OCI-LY7 (cell line): ENCODE measurements around the gene STX16. TPM values are rescaled to one million over a fixed set of nuclear protein-coding genes. Genes with fewer than 3 reads are reported as not detected.

Experiments used
- BruUV-seq: library from RNA; stranded (reverse); fragments of 400-500 nt; replicated peaks from 2 replicates; lab custom pipeline; 2021; lab: Mats Ljungman, UMichigan
- CTCF ChIA-PET: fragments of 300-600 bp; sonication (Branson Sonifier 250); formaldehyde crosslinking; loops from one replicate; lab custom pipeline; 2022; ENCODE audit warnings: antibody characterized with exemption; ENCODE audit not compliant: unreplicated experiment; lab: Charles Lee
- POLR2A ChIA-PET: fragments of 300-600 bp; sonication (Branson Sonifier 250); formaldehyde crosslinking; loops from one replicate; lab custom pipeline; 2022; ENCODE audit warnings: antibody characterized with exemption; lab: Charles Lee
- DNase-seq: peaks from one replicate; pipeline ENCODE4 v3.0.0-alpha.2; 2015; ENCODE audit warnings: low spot score
- H2AFZ ChIP-seq: fragments of 200-600 bp; sonication (generic), shearing (Covaris generic); 2 replicates; pipeline ENCODE4 v1.6.1; 2014; ENCODE audit warnings: mild to moderate bottlenecking, antibody characterized with exemption, low read length, moderate library complexity
- H3K27ac ChIP-seq: fragments of 200-600 bp; sonication (generic); 2 replicates; pipeline ENCODE4 v1.5.1; 2014; ENCODE audit warnings: mixed run types, low read depth, mild to moderate bottlenecking, moderate library complexity, low read length, inconsistent platforms; ENCODE audit not compliant: poor library complexity, severe bottlenecking
- H3K36me3 ChIP-seq: fragments of 200-600 bp; sonication (generic); 2 replicates; pipeline ENCODE4 v1.6.1; 2014; ENCODE audit warnings: mild to moderate bottlenecking, antibody characterized with exemption, low read length, moderate library complexity, mixed read lengths; ENCODE audit not compliant: insufficient read depth
- H3K4me1 ChIP-seq: fragments of 200-600 bp; sonication (generic); 2 replicates; pipeline ENCODE4 v1.5.1; 2014; ENCODE audit warnings: mild to moderate bottlenecking, low read length; ENCODE audit not compliant: insufficient read depth, poor library complexity, severe bottlenecking
- H3K4me2 ChIP-seq: fragments of 200-600 bp; sonication (generic); 2 replicates; pipeline ENCODE4 v1.6.1; 2014; ENCODE audit warnings: mild to moderate bottlenecking, low read length
- H3K4me3 ChIP-seq: fragments of 200-600 bp; sonication (generic); 2 replicates; pipeline ENCODE4 v1.5.1; 2014; ENCODE audit warnings: mild to moderate bottlenecking, low read depth, low read length; ENCODE audit not compliant: poor library complexity, severe bottlenecking
- H3K79me2 ChIP-seq: fragments of 200-600 bp; sonication (generic); 2 replicates; pipeline ENCODE4 v1.6.1; 2016; ENCODE audit warnings: low read depth, mild to moderate bottlenecking, low read length, moderate library complexity, mixed read lengths; ENCODE audit not compliant: insufficient read depth
- H3K9me2 ChIP-seq: fragments of 200-600 bp; sonication (generic); 2 replicates; pipeline ENCODE4 v1.6.1; 2016; ENCODE audit warnings: mild to moderate bottlenecking, low read length, mixed read lengths; ENCODE audit not compliant: insufficient read depth
- H3K9me3 ChIP-seq: fragments of 200-600 bp; sonication (generic); 2 replicates; pipeline ENCODE4 v1.6.1; 2014; ENCODE audit warnings: mild to moderate bottlenecking, mixed run types, low read length, mixed read lengths
- H4K20me1 ChIP-seq: fragments of 200-600 bp; sonication (generic); 2 replicates; pipeline ENCODE4 v1.6.1; 2014; ENCODE audit warnings: mild to moderate bottlenecking, antibody characterized with exemption, low read length, moderate library complexity, mixed read lengths; ENCODE audit not compliant: insufficient read depth
- EZH2phosphoT487 ChIP-seq: fragments of 200-600 bp; sonication (generic); IDR thresholded peaks from 2 replicates; pipeline ENCODE4 v1.6.1; 2018; ENCODE audit warnings: low read depth, borderline replicate concordance, mild to moderate bottlenecking, mixed run types, antibody characterized with exemption, low read length, moderate library complexity, mixed read lengths
- intact Hi-C: fragments of 100-400 bp; cut with micrococcal nuclease; formaldehyde crosslinking; loops from one replicate; pipeline ENCODE4 v1.10.0; 2022; ENCODE audit not compliant: unreplicated experiment
- total RNA-seq, 2 experiments: library from RNA; depleted of rRNA in 1 of 2; stranded (reverse); fragments of >200 nt in 1 of 2; shearing (Covaris generic) in 1 of 2; gene quantifications; 2 replicates each; pipeline ENCODE4 v1.2.3, GENCODE V29; 2014 to 2022
- TF ChIP-seq, protein P1 (sequence below): fragments of 200-600 bp; sonication (generic); conservative IDR thresholded peaks from 2 replicates; pipeline ENCODE4 v1.5.1; 2014; ENCODE audit warnings: mild to moderate bottlenecking, antibody characterized with exemption, low read length, moderate library complexity, mixed read lengths

STX16 gene
- total RNA-seq, 2 experiments from 2014 or later = 48.2 to 89.5 TPM

DNA sequence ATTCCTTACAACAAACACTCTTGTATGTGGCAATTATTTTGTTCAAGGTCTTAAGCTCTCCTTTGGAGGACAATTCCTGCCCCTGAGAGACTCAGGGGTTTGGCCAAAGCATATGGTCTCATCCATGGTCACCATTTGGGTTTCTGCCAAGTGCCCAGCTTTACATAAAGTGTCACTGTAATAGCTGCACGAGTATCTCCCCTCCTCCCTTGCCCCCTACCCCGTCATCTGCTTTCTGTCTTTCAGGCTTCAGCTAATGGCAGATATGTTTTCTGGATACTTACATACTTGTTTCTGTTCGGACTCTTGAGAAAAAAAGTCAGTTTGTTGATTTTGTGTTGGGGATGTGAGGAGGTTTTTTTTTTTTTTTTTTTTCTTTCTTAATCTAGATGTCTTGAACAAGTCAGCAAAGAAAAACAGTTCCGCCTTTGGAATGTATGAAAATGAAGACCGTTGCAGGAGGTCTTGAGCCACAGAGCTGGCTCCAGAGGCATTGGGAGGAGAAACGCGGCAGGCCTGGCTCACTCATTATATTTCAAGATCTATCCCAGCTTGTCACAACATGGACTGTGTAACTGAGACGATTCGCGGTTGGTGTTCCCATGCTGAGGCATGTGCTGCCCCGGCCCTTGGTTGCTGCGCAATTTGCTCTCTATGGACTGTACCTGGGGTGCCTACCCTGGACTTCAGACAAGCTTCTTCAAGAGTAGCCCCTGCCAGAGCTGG, 32.6 kb upstream of the STX16 start:
- no peaks in the 10 kb centered on the region for H3K9me3 ChIP-seq
- no TSS peak for BruUV-seq
- H4K20me1 ChIP-seq = no peaks in the 10 kb centered on the region
- H2AFZ ChIP-seq = no peak overlapping the region
- ChIA-PET POLR2A (no interaction called here), CTCF (no interaction called here)
- H3K4me1 ChIP-seq = no peaks in the 10 kb centered on the region
- H3K36me3 ChIP-seq = no peaks in the 10 kb centered on the region
- DNase-seq = no peak
- H3K27ac ChIP-seq = no peak overlapping the region
- H3K4me3 ChIP-seq = no peak overlapping the region
- TF ChIP-seq EZH2phosphoT487 = no peak
- TF ChIP-seq, protein P1, sequence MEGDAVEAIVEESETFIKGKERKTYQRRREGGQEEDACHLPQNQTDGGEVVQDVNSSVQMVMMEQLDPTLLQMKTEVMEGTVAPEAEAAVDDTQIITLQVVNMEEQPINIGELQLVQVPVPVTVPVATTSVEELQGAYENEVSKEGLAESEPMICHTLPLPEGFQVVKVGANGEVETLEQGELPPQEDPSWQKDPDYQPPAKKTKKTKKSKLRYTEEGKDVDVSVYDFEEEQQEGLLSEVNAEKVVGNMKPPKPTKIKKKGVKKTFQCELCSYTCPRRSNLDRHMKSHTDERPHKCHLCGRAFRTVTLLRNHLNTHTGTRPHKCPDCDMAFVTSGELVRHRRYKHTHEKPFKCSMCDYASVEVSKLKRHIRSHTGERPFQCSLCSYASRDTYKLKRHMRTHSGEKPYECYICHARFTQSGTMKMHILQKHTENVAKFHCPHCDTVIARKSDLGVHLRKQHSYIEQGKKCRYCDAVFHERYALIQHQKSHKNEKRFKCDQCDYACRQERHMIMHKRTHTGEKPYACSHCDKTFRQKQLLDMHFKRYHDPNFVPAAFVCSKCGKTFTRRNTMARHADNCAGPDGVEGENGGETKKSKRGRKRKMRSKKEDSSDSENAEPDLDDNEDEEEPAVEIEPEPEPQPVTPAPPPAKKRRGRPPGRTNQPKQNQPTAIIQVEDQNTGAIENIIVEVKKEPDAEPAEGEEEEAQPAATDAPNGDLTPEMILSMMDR = no peak
- intact Hi-C loops = no loop called here
- H3K9me2 ChIP-seq = no peaks in the 10 kb centered on the region; the same call in 1 of the 2 replicates
- no peak overlapping the region for H3K4me2 ChIP-seq
- no peaks in the 10 kb centered on the region for H3K79me2 ChIP-seq

DNA sequence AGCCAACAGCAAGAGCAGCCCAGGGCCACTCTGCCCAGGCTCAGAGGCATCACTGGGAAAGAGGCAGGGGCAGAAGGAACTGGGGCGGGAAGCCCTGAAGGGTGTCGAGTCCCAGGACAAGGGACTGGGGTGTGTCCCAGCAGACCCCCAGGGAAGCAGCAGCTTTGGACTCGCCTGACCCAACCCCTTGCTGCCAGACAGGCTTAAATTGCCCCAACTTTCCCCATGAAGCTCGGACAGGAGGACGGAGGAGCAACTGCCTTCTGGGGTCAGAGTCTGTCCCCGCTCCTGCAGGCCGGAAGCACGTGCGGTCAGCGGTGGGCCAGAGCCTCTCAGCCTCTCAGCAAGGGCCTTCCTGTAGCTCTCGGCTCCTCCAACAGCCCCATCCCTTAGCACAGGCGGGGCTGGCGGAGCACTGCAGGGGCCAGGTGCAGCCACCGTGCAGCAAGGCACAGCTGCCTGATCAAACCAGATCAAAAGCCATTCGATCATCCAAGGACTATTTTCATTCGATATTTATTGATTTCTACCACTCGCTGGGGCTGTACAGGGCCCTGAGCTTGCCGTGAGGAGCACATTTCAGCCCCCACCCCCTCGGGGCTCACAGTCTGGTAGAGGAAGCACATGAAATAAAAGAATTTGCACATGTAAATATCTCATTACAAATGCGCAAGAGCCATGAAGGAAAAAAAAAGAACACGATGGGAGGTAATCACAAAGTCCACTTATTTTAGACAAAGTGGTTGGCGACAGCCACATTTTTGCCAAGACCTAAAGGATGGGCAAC, 31.8 kb upstream of the STX16 start:
- POLR2A ChIA-PET = no interaction called here
- intact Hi-C loops = no loop called here
- CTCF ChIA-PET = interaction anchor here (0.5 kb wide), 1 partner anchor 12 kb away, joined by 8 read pairs; no protein-coding TSS in a partner anchor
- no peaks in the 10 kb centered on the region for H3K79me2 ChIP-seq
- no peak overlapping the region for H3K4me3 ChIP-seq
- H3K36me3 ChIP-seq = no peaks in the 10 kb centered on the region
- no peak overlapping the region for H3K4me2 ChIP-seq
- TF ChIP-seq, protein P1 = no peak
- no peak for TF ChIP-seq EZH2phosphoT487
- no peaks in the 10 kb centered on the region for H4K20me1 ChIP-seq
- no peak overlapping the region for H2AFZ ChIP-seq
- no peaks in the 10 kb centered on the region for H3K9me3 ChIP-seq
- no peaks in the 10 kb centered on the region; the same call in 1 of the 2 replicates for H3K9me2 ChIP-seq
- H3K27ac ChIP-seq = no peak overlapping the region
- DNase-seq = no peak
- BruUV-seq = no TSS peak
- H3K4me1 ChIP-seq = no peaks in the 10 kb centered on the region
